HG03060 (cell line): Measurements from ENCODE around the gene C1orf159.

ENCODE experiments used
- ATAC-seq: cut with Tn5 transposase; IDR thresholded peaks from one replicate; pipeline ENCODE4 v1.9.1; 2021; ENCODE audit warnings: low read depth, moderate number of reproducible peaks; ENCODE audit not compliant: unreplicated experiment

C1orf159 gene

GRCh38 chr1:1094981-1095380 is 20.9 kb downstream of the C1orf159 start:
- ATAC-seq = no peak

GRCh38 chr1:1093610-1093943 is 22.3 kb downstream of the C1orf159 start:
- no peak for ATAC-seq

- ATAC-seq = no peak
Observed at GRCh38 chr1:1092894-1093609, 22.8 kb downstream of the C1orf159 start.

GRCh38 chr1:1092149-1092855 is 23.6 kb downstream of the C1orf159 start:
- no peak for ATAC-seq

- ATAC-seq = no peak
Observed at GRCh38 chr1:1091344-1092148, 24.3 kb downstream of the C1orf159 start.

- ATAC-seq = no peak
Observed at GRCh38 chr1:1090424-1091343, 25.2 kb downstream of the C1orf159 start.

GRCh38 chr1:1089731-1090423 is 26.0 kb downstream of the C1orf159 start:
- ATAC-seq = no peak

GRCh38 chr1:1088801-1089680 is 26.8 kb downstream of the C1orf159 start:
- no peak for ATAC-seq

- ATAC-seq = no peak
Observed at GRCh38 chr1:1088029-1088800, 27.7 kb downstream of the C1orf159 start.

GRCh38 chr1:1087351-1088028 is 28.4 kb downstream of the C1orf159 start:
- no peak for ATAC-seq

- ATAC-seq = no peak
Observed at GRCh38 chr1:1086911-1087341, 29.0 kb downstream of the C1orf159 start.

- ATAC-seq = no peak
Observed at GRCh38 chr1:1085911-1086841, 29.7 kb downstream of the C1orf159 start.

- ATAC-seq = no peak
Observed at GRCh38 chr1:1085171-1085841, 30.6 kb downstream of the C1orf159 start.

- no peak for ATAC-seq
Observed at GRCh38 chr1:1084372-1085170, 31.3 kb downstream of the C1orf159 start.
